CD8-positive, alpha-beta memory T cell (primary cell): ENCODE results near the gene PRKAR1B. TPM values are rescaled to one million over a fixed set of nuclear protein-coding genes. Genes with fewer than 3 reads are reported as not detected.
A peak's percentile ranks its signal among the peaks of the same experiment; 100 is the strongest.

Experiments
- CTCF ChIA-PET: fragments of 350-600 bp; sonication (Branson Sonifier 250); formaldehyde crosslinking; loops from one replicate; lab custom pipeline; 2021; ENCODE audit warnings: antibody characterized with exemption; lab: Charles Lee
- POLR2A ChIA-PET: fragments of 350-600 bp; sonication (Branson Sonifier 250); formaldehyde crosslinking; loops from one replicate; lab custom pipeline; 2021; ENCODE audit warnings: antibody characterized with exemption; lab: Charles Lee
- DNase-seq, 5 donors: peaks; one replicate each; pipeline versions ENCODE4 v3.0.0 to v3.0.0-alpha.2; 2020 to 2022; ENCODE audit warnings: mixed read lengths in 1 of 5
- H3K27ac ChIP-seq: one replicate; pipeline ENCODE4 v1.7.0; 2013; ENCODE audit warnings: low read depth, mild to moderate bottlenecking, low read length, moderate library complexity
- H3K27me3 ChIP-seq: 2 replicates; pipeline ENCODE4 v1.7.0; 2013; ENCODE audit warnings: low read length, mild to moderate bottlenecking; ENCODE audit not compliant: insufficient read depth, poor library complexity, severe bottlenecking
- H3K36me3 ChIP-seq: 2 replicates; pipeline ENCODE4 v1.7.0; 2013; ENCODE audit warnings: mild to moderate bottlenecking, low read length, moderate library complexity; ENCODE audit not compliant: insufficient read depth
- H3K4me1 ChIP-seq: 2 replicates; pipeline ENCODE4 v1.7.0; 2013; ENCODE audit warnings: mild to moderate bottlenecking, low read length, moderate library complexity; ENCODE audit not compliant: insufficient read depth
- H3K4me3 ChIP-seq: 2 replicates; pipeline ENCODE4 v1.7.0; 2013; ENCODE audit warnings: mild to moderate bottlenecking, low read length
- H3K9me3 ChIP-seq: 2 replicates; pipeline ENCODE4 v1.7.0; 2013; ENCODE audit warnings: mild to moderate bottlenecking, low read length
- H3K27ac Mint-ChIP-seq, 8 donors: one replicate each; pipeline ENCODE4 v1.8.0; 2020 to 2021; ENCODE audit warnings: mixed read lengths in 8 of 8, mild to moderate bottlenecking in 6 of 8, inconsistent platforms in 3 of 8, moderate library complexity in 3 of 8
- H3K27me3 Mint-ChIP-seq, 2 donors: one replicate each; pipeline ENCODE4 v1.8.0; 2020 to 2021; ENCODE audit warnings: mixed read lengths in 2 of 2, mild to moderate bottlenecking in 1 of 2, moderate library complexity in 1 of 2
- H3K36me3 Mint-ChIP-seq, 3 donors: one replicate each; pipeline ENCODE4 v1.8.0; 2020 to 2021; ENCODE audit warnings: mixed read lengths in 3 of 3, inconsistent platforms in 1 of 3, mild to moderate bottlenecking in 1 of 3
- H3K4me1 Mint-ChIP-seq, 3 donors: one replicate each; pipeline ENCODE4 v1.8.0; 2020 to 2021; ENCODE audit warnings: mixed read lengths in 3 of 3, inconsistent platforms in 1 of 3, mild to moderate bottlenecking in 1 of 3
- H3K4me3 Mint-ChIP-seq, 7 donors: one replicate each; pipeline ENCODE4 v1.8.0; 2020 to 2021; ENCODE audit warnings: mixed read lengths in 7 of 7, mild to moderate bottlenecking in 6 of 7, moderate library complexity in 4 of 7, inconsistent platforms in 2 of 7
- H3K9me3 Mint-ChIP-seq, 5 donors: one replicate each; pipeline ENCODE4 v1.8.0; 2020 to 2022; ENCODE audit warnings: mixed read lengths in 5 of 5, mild to moderate bottlenecking in 3 of 5, moderate library complexity in 2 of 5, inconsistent platforms in 1 of 5
- polyA plus RNA-seq: library from polyadenylated mRNA; unstranded; fragments of 300-500 nt; fragmentation: Illumina TruSeq; gene quantifications from one replicate; pipeline ENCODE4 v1.2.3, GENCODE V29; 2021
- total RNA-seq, 2 experiments: library from RNA; stranded (reverse); gene quantifications; one replicate each; pipeline ENCODE4 v1.2.3, GENCODE V29; 2021

PRKAR1B gene
- total and polyA plus RNA-seq, 3 experiments from 2014 or later = 8.1 to 32.4 (median 28.3) TPM

- no peak for DNase-seq
- Histone ChIP-seq H3K27me3 (no peaks in the 10 kb centered on the region), H3K27ac (no peak overlapping the region), H3K9me3 (no peaks in the 10 kb centered on the region), H3K4me1 (no peaks in the 10 kb centered on the region), H3K4me3 (no peak overlapping the region), H3K36me3 (no peaks in the 10 kb centered on the region)
- ChIA-PET POLR2A (no interaction called here), CTCF (no interaction called here)
- H3K27me3 Mint-ChIP-seq = no peaks in the 10 kb centered on the region
- peaks cover 4 to 7% (median 5%) of the 10 kb centered on the region in 5 donors for H3K9me3 Mint-ChIP-seq
- peaks cover 4 to 19% (median 6%) of the 10 kb centered on the region in 3 donors for H3K36me3 Mint-ChIP-seq
- H3K4me1 Mint-ChIP-seq = no peaks in the 10 kb centered on the region
- no peak overlapping the region for H3K4me3 Mint-ChIP-seq
- no peak overlapping the region for H3K27ac Mint-ChIP-seq
These were observed 25.9 kb downstream of the PRKAR1B start for GRCh38 chr7:701086-701671.

DNA sequence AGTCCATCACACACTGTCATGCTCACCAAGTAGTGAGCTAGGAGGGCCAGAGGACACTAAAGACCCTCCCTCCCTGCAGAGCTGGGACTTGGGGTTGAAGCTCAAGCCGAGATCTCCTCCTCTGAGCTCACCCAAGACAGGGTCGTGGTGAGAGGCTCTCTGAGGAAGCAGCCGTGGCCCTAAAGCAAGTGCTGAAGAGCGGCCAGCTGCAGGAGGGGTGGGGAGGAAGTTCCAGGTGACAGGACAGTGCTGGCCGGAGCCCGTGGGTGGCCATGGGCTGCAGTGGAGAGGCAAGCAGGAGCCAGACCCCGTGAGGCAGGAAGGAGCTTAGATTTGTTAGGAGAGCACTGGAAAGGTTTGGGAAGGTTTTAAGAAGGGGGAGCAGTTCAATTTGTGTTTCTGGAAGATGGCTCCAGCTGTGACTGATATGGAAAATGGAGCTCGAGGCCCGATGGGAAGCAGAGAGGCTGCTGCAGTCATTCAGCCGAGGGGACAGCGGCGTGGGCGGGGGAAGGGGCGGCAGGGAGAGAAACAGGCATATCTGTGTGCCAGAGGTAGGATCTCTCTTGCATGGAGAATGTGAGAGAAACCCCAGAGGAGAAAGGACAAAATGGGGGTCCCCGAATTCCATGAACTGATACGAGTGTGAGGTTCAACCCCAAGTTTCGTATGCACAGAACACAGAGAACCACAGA lies 27.5 kb downstream of the PRKAR1B start:
- H3K4me1 ChIP-seq = no peaks in the 10 kb centered on the region
- no peaks in the 10 kb centered on the region for H3K9me3 ChIP-seq
- POLR2A ChIA-PET = no interaction called here
- peaks cover 4 to 19% (median 6%) of the 10 kb centered on the region in 3 donors for H3K36me3 Mint-ChIP-seq
- H3K4me3 ChIP-seq = no peak overlapping the region
- no peak overlapping the region for H3K27ac Mint-ChIP-seq
- H3K36me3 ChIP-seq = no peaks in the 10 kb centered on the region
- CTCF ChIA-PET = interaction anchor here (1.0 kb wide), 1 partner anchor 15 kb away, joined by 3 read pairs; no protein-coding TSS in a partner anchor
- no peaks in the 10 kb centered on the region for H3K27me3 Mint-ChIP-seq
- no peak overlapping the region for H3K4me3 Mint-ChIP-seq
- peaks cover 4 to 7% (median 5%) of the 10 kb centered on the region in 5 donors for H3K9me3 Mint-ChIP-seq
- H3K27me3 ChIP-seq = no peaks in the 10 kb centered on the region
- DNase-seq = no peak
- no peak overlapping the region for H3K27ac ChIP-seq
- no peaks in the 10 kb centered on the region for H3K4me1 Mint-ChIP-seq

- Histone ChIP-seq H3K9me3 (no peaks in the 10 kb centered on the region), H3K27me3 (no peaks in the 10 kb centered on the region), H3K36me3 (no peaks in the 10 kb centered on the region), H3K4me1 (no peaks in the 10 kb centered on the region), H3K4me3 (no peak overlapping the region), H3K27ac (no peak overlapping the region)
- Mint-ChIP-seq H3K9me3 (peaks cover 4 to 7% (median 5%) of the 10 kb centered on the region in 5 donors), H3K27me3 (no peaks in the 10 kb centered on the region), H3K36me3 (peaks cover 4 to 19% (median 6%) of the 10 kb centered on the region in 3 donors), H3K27ac (peak overlapping the region in 1 of 8 donors; percentile 72), H3K4me1 (no peaks in the 10 kb centered on the region), H3K4me3 (no peak overlapping the region)
- ChIA-PET CTCF (interaction anchor here (1.0 kb wide), 1 partner anchor 15 kb away, joined by 3 read pairs; no protein-coding TSS in a partner anchor), POLR2A (no interaction called here)
- no peak for DNase-seq
These were observed 28.3 kb downstream of the PRKAR1B start for GRCh38 chr7:698515-699475.

DNA sequence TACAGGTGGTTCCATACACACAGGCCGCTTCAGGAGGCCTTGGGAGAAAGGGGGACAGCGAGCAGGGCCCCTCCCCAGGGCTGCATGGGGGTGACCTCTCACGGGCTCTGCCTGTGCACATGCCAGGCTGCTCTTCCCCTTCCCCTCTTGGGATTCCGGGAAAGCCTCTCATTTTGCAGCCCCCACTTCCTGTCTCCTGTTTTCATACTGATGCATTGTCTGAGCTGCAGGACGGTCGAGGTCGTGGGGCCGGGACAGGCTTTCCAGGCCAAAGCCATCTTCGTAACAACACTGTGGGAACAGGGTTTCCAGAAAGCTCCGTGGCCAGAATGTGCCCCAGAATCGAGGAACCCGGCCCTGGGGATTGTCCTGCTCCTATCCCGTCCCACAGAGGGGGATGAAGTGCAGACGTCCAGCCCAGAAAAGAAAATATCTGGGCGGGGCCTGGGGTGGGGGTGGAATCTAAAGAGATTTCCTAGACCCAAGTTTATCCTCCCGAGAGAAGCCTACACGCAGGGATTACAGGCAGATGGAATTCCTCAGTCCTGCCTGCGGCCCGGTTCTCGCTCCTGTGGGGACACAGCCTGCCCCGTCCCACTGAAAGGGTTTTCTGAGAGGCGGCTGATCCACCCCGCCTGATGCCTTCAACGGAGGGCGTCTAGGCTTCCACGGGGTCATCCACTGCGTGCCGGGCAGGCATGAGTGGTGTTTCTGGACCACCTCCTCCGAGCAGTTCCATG lies 30.1 kb downstream of the PRKAR1B start:
- Mint-ChIP-seq H3K36me3 (peaks cover 2 to 9% (median 2%) of the 10 kb centered on the region in 3 donors), H3K9me3 (peaks cover 0 to 1% (median 0%) of the 10 kb centered on the region in 5 donors), H3K27me3 (no peaks in the 10 kb centered on the region), H3K4me1 (no peaks in the 10 kb centered on the region), H3K4me3 (no peak overlapping the region), H3K27ac (no peak overlapping the region)
- Histone ChIP-seq H3K27ac (no peak overlapping the region), H3K9me3 (no peaks in the 10 kb centered on the region), H3K4me3 (no peak overlapping the region), H3K4me1 (no peaks in the 10 kb centered on the region), H3K27me3 (no peaks in the 10 kb centered on the region), H3K36me3 (no peaks in the 10 kb centered on the region)
- no peak for DNase-seq
- POLR2A ChIA-PET = no interaction called here
- CTCF ChIA-PET = no interaction called here

DNA sequence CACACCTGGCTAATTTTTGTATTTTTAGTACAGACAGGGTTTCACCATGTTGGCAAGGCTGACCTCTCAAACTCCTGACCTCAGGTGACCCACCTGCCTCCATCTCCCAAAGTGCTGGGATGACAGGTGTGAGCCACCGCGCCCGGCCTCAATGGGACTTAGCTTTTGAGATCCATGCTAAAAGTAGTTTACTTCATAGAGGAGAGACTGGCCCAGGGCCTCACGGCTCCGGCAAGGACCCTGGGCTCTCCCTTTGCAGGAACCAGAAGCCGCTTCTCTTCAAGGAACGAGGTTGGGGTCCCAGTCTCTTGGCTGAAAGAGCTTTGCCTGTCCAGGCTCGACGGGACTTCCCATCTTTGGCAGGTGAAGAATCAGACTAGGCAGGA lies 30.7 kb downstream of the PRKAR1B start:
- Histone ChIP-seq H3K4me1 (no peaks in the 10 kb centered on the region), H3K9me3 (no peaks in the 10 kb centered on the region), H3K36me3 (no peaks in the 10 kb centered on the region), H3K27me3 (no peaks in the 10 kb centered on the region), H3K4me3 (no peak overlapping the region), H3K27ac (no peak overlapping the region)
- Mint-ChIP-seq H3K27ac (peak overlapping the region in 1 of 8 donors; percentile 79), H3K4me1 (no peaks in the 10 kb centered on the region), H3K27me3 (no peaks in the 10 kb centered on the region), H3K9me3 (peaks cover 0 to 2% (median 0%) of the 10 kb centered on the region in 5 donors), H3K4me3 (no peak overlapping the region), H3K36me3 (peaks cover 2 to 8% (median 2%) of the 10 kb centered on the region in 3 donors)
- no peak for DNase-seq
- POLR2A ChIA-PET = no interaction called here
- CTCF ChIA-PET = interaction anchor here (0.6 kb wide), 1 partner anchor 560 kb away, joined by 3 read pairs; no protein-coding TSS in a partner anchor

GRCh38 chr7:693280-693679 lies 33.8 kb downstream of the PRKAR1B start:
- no peaks in the 10 kb centered on the region for H3K4me1 ChIP-seq
- no peaks in the 10 kb centered on the region for H3K27me3 ChIP-seq
- H3K27ac ChIP-seq = no peak overlapping the region
- DNase-seq = no peak
- Mint-ChIP-seq H3K27me3 (no peaks in the 10 kb centered on the region), H3K9me3 (peaks cover 4 to 14% (median 6%) of the 10 kb centered on the region in 5 donors), H3K4me1 (no peaks in the 10 kb centered on the region), H3K36me3 (peaks cover 3 to 17% (median 11%) of the 10 kb centered on the region in 3 donors), H3K27ac (no peak overlapping the region), H3K4me3 (no peak overlapping the region)
- POLR2A ChIA-PET = no interaction called here
- CTCF ChIA-PET = no interaction called here
- peaks cover 4% of the 10 kb centered on the region for H3K9me3 ChIP-seq
- no peak overlapping the region for H3K4me3 ChIP-seq
- H3K36me3 ChIP-seq = no peaks in the 10 kb centered on the region

GRCh38 chr7:691361-692045 lies 35.6 kb downstream of the PRKAR1B start:
- no peaks in the 10 kb centered on the region for H3K4me1 Mint-ChIP-seq
- Histone ChIP-seq H3K27me3 (no peaks in the 10 kb centered on the region), H3K9me3 (peaks cover 9% of the 10 kb centered on the region), H3K27ac (no peak overlapping the region), H3K4me3 (no peak overlapping the region), H3K36me3 (no peaks in the 10 kb centered on the region), H3K4me1 (no peaks in the 10 kb centered on the region)
- peaks cover 16 to 28% (median 19%) of the 10 kb centered on the region in 5 donors for H3K9me3 Mint-ChIP-seq
- POLR2A ChIA-PET = no interaction called here
- DNase-seq = no peak
- peaks cover 10 to 31% (median 21%) of the 10 kb centered on the region in 3 donors for H3K36me3 Mint-ChIP-seq
- peak overlapping the region in 1 of 8 donors; percentile 89 for H3K27ac Mint-ChIP-seq
- no peaks in the 10 kb centered on the region for H3K27me3 Mint-ChIP-seq
- CTCF ChIA-PET = no interaction called here
- no peak overlapping the region for H3K4me3 Mint-ChIP-seq
